ENCODE measurements around the gene FBXO44. TPM values are rescaled to one million over a fixed set of nuclear protein-coding genes. Genes with fewer than 3 reads are reported as not detected.
A peak's percentile ranks its signal among the peaks of the same experiment; 100 is the strongest.

Gene FBXO44
- total and polyA plus RNA-seq, 12 donors: 6.3 to 121 (median 38.1) TPM

DNA sequence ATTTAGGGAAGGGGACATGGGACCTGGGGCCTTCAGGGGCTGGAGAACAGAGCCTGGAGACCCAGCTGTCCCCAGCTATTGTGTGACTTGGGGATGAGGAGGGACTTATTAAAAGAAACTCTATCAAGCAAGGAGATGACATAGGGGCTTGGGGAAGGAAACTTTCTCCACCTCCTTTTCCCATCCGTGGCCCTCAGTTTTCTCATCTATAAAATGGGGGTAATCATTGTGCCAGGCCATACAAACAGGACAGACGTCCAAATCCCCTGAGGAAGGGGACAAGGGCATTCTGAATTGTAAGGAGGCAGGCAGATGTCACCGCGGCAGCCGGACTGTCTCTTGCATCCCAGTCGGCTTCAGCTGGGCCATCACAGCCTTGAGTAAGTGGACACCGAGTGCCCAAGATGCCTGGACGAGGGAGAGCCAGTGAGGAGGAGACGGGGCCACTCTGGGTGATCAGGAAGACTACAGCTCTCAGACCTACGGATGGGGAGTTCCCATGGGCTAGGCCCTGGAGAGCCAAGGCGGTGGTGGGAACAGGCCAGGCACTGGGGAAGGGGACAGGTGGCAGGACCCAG lies 2.4 kb upstream of the FBXO44 start:
- DNase-seq: no peak
- Histone ChIP-seq H3K36me3 (replicated peaks in 1 of 2) (peaks cover 0 to 8% of the 10 kb centered on the region in 2 donors), H3K27me3 (no peaks in the 10 kb centered on the region), H3K27ac (no peak overlapping the region), H3K9me3 (replicated peaks in 1 of 3) (no peaks in the 10 kb centered on the region), H3K4me3 (no peak overlapping the region), H3K4me1 (replicated peaks in 1 of 2) (peaks cover 29 to 41% of the 10 kb centered on the region in 2 donors)
- intact Hi-C loops (cut with DNase I): loop anchor here in 1 of 2 donors (5.0 kb wide), 1 partner anchor 70 kb away; no protein-coding TSS in a partner anchor
- WGBS, 4 donors: 80 to 87% (median 86%) methylated on average over 11 of the region's 11 CpGs
- no peak for TF ChIP-seq POLR2A (IDR thresholded peaks at IDR 0.05)
- TF ChIP-seq, protein P1, sequence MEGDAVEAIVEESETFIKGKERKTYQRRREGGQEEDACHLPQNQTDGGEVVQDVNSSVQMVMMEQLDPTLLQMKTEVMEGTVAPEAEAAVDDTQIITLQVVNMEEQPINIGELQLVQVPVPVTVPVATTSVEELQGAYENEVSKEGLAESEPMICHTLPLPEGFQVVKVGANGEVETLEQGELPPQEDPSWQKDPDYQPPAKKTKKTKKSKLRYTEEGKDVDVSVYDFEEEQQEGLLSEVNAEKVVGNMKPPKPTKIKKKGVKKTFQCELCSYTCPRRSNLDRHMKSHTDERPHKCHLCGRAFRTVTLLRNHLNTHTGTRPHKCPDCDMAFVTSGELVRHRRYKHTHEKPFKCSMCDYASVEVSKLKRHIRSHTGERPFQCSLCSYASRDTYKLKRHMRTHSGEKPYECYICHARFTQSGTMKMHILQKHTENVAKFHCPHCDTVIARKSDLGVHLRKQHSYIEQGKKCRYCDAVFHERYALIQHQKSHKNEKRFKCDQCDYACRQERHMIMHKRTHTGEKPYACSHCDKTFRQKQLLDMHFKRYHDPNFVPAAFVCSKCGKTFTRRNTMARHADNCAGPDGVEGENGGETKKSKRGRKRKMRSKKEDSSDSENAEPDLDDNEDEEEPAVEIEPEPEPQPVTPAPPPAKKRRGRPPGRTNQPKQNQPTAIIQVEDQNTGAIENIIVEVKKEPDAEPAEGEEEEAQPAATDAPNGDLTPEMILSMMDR (IDR thresholded peaks at IDR 0.05): no peak

DNA sequence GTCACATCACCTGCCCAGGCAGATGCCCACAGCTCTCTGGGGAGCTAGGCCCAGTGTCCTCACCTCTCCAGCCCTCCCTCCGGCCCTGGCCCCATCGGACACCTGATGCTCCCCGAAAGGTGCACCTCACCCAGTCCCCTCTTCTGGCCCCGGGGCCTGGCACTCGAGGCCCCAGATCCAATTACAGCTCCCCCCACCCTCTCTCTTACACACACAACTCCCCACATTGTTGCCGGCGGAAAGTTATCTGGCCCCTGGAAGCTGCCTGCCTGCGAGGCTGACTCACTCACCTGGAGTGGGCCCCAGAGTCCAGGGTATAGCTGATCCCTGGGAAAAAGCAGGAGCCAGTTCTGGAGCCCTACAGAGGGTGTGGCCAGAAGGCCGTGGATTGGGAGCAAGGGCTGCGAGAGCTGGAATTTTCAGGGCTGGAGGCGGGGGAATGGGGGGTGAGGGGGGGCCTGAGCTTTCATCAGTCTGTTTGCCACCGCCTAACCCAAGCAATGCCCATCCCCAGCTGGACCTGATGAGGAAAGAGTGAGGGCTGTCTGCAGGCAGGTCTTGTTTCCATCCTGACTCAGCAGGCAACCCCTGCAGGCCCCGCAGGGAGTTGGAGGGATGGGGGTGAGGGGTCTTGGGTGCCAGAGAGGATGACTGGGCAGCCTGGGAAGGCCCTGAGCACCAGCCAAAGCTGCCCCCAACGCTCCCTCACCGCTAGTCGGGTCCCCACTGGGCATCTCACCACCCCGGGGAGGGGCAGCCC lies 1.4 kb upstream of the FBXO44 start:
- 58 to 68% (median 64%) methylated on average over 10 to 17 of the region's 17 CpGs for WGBS, 4 donors
- Histone ChIP-seq H3K4me3 (peak overlapping the region in 1 of 4 donors; percentile 73), H3K36me3 (replicated peaks in 1 of 2) (peaks cover 0 to 12% of the 10 kb centered on the region in 2 donors), H3K27me3 (no peaks in the 10 kb centered on the region), H3K27ac (peak overlapping the region in 2 of 5 donors; percentile 16 to 78), H3K9me3 (replicated peaks in 1 of 3) (no peaks in the 10 kb centered on the region), H3K4me1 (replicated peaks in 1 of 2) (peaks cover 29 to 35% of the 10 kb centered on the region in 2 donors)
- intact Hi-C loops (cut with DNase I): loop anchor here in 1 of 2 donors (5.0 kb wide), 1 partner anchor 69 kb away; no protein-coding TSS in a partner anchor
- DNase-seq: peak in 1 of 7 donors; percentile 50
- TF ChIP-seq, protein P1 (IDR thresholded peaks at IDR 0.05): no peak
- no peak for TF ChIP-seq POLR2A (IDR thresholded peaks at IDR 0.05)

DNA sequence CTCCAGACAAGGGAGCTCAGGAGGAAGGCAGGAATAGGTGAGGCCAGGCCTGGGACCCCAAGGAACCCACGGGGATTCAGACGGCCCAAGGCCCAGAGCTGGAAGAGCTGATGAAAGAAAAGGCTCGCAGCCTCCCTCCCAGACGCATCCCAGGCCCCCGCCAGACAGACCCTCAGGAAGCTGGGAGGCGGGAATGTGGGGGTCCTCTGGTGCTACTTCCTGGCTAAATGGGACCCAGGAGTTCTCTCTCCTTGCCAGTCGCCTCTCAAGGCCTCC lies 878 bp upstream of the FBXO44 start:
- Histone ChIP-seq H3K27ac (peak overlapping the region in 2 of 5 donors; percentile 78 to 83), H3K9me3 (replicated peaks in 1 of 3) (no peaks in the 10 kb centered on the region), H3K36me3 (replicated peaks in 1 of 2) (peaks cover 0 to 17% of the 10 kb centered on the region in 2 donors), H3K4me1 (replicated peaks in 1 of 2) (peaks cover 25 to 30% of the 10 kb centered on the region in 2 donors), H3K4me3 (peak overlapping the region in 2 of 4 donors; percentile 73), H3K27me3 (no peaks in the 10 kb centered on the region)
- no peak for TF ChIP-seq POLR2A (IDR thresholded peaks at IDR 0.05)
- TF ChIP-seq, protein P1 (IDR thresholded peaks at IDR 0.05): no peak
- WGBS, 4 donors: 40 to 61% (median 57%) methylated on average over 1 to 7 of the region's 7 CpGs
- intact Hi-C loops (cut with DNase I): loop anchor here in 1 of 2 donors (5.0 kb wide), 1 partner anchor 69 kb away; no protein-coding TSS in a partner anchor
- no peak for DNase-seq

Measured in adrenal gland (tissue), 12 donors.